ENCODE results near the gene FANCD2OS.
"Not testable (repeated sequence)": the region's sequence is repeated elsewhere in the genome, so short reads cannot be mapped to it uniquely, and the experiment has no call there.

FANCD2OS gene, protein sequence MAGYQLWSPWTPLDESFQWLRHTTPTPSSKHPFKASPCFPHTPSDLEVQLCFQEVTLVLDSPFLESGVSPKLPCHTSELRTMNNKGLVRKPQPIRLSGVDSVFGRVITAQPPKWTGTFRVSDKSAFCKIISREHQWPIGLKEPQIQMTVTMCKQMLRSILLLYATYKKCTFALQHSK

DNA sequence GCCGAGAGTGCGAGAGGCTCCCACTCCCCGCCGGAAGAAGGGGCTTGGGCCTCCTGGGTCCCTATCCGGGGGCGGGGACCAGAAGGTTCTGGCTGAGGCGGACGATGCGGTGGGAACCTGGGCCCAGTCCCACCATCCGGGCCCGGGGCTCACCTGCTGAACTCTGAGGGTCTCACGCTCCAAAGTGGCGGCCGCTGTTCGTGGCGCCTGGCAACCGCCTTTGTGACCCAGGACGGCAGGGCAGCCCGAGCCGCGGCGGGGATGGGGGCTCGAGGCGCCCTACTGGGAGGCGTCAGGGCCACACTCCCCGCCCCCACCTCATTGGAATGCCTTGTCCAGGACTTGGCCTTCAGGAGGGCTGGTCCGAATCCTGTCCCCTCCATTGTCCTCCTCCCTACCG, at the start of gene FANCD2OS:
FANCD2OS (minus strand) TSS at position 165 of the 400 bp plus-strand sequence. CDS start 3,481 bp downstream, outside the sequence.
- no peak for FAIRE-seq

GRCh38 chr3:10157031-10157430, 49.0 kb upstream of the FANCD2OS start:
- FAIRE-seq: no peak

- no peak for FAIRE-seq
Measured at GRCh38 chr3:10155658-10156057, 47.6 kb upstream of the FANCD2OS start.

GRCh38 chr3:10155123-10155472, 47.0 kb upstream of the FANCD2OS start:
- no peak for FAIRE-seq

GRCh38 chr3:10154335-10155122, 46.5 kb upstream of the FANCD2OS start:
- no peak for FAIRE-seq

DNA sequence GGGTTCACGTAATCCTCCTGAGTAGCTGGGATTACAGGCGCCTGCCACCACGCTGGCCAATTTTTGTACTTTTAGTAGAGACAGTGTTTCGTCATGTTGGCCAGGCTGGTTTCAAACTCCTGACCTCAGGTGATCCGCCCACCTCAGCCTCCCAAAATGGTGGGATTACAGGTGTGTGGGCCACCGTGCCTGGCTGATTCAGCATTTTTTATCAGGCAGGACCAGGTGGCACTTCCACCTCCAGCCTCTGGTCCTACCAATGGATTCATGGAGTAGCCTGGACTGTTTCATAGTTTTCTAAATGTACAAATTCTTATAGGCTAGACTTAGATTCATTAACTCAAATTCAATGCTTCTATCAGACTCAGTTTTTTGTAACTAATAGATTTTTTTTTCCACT, 42.9 kb upstream of the FANCD2OS start:
- no peak for FAIRE-seq

DNA sequence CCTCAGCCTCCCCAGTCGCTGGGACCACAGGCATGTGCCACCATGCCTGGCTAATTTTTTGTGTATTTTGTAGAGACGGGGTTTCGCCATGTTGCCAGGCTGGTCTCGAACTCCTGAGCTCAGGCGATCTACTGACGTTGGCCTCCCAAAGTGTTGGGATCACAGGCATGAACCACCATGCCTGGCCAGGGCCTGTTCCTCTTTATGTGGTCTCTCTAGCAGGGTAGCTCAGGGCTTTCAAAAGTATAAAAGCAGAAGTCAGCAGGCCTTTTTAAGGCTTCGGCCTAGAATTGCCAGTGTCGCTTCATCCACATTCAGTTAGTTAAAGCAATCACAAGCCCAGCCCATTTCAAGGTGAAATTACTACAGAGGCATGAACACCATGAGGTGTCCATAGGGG, 41.2 kb upstream of the FANCD2OS start:
- no peak for FAIRE-seq

- no peak for FAIRE-seq
Measured at GRCh38 chr3:10145685-10146084, 37.6 kb upstream of the FANCD2OS start.

- FAIRE-seq: no peak
Measured at GRCh38 chr3:10142707-10143560, 34.9 kb upstream of the FANCD2OS start.

GRCh38 chr3:10140996-10141546, 33.0 kb upstream of the FANCD2OS start:
- FAIRE-seq: no peak

- no peak for FAIRE-seq
Measured at GRCh38 chr3:10137178-10137577, 29.1 kb upstream of the FANCD2OS start.

DNA sequence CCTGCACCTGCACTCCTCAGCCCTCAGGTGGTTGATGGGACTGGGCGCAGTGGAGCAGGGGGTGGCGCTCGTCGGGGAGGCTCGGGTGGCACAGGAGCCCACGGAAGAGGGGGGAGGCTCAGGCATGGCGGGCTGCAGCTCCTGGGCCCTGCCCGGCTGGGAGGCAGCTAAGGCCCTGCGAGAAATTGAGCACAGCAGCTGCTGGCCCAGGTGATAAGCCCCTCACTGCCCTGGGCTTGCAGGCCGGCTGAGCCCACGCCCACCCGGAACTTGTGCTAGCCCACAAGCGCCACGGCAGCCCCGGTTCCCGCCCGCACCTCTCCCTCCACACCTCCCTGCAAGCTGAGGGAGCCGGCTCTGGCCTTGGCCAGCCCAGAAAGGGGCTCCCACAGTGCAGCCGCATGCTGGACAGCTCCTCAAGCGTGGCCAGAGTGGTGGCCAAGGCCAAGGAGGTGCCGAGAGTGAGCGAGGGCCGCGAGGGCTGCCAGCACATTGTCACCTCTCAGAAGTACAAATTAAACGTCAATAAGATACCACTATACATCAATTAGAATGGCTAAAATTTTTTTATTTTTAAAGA, 28.5 kb upstream of the FANCD2OS start:
- no peak for FAIRE-seq

DNA sequence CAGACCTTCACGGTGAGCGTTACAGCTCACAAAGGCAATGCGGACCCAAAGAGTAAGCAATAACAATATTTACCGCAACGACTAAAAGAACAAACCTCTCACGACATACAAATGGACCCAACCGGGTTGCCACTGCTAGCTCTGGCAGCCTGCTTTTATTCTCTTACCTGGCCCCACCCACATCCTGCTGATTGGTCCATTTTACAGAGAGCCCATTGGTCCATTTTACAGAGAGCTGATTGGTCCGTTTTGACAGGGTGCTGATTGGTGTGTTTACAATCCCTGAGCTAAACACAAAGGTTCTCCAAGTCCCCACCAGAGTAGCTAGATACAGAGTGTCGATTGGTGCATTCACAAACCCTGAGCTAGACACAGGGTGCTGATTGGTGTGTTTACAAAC, 27.8 kb upstream of the FANCD2OS start:
- not testable (repeated sequence) for FAIRE-seq

- no peak for FAIRE-seq
Measured at GRCh38 chr3:10122724-10123123, 14.7 kb upstream of the FANCD2OS start.

- FAIRE-seq: no peak
Measured at GRCh38 chr3:10121064-10121463, 13.0 kb upstream of the FANCD2OS start.

DNA sequence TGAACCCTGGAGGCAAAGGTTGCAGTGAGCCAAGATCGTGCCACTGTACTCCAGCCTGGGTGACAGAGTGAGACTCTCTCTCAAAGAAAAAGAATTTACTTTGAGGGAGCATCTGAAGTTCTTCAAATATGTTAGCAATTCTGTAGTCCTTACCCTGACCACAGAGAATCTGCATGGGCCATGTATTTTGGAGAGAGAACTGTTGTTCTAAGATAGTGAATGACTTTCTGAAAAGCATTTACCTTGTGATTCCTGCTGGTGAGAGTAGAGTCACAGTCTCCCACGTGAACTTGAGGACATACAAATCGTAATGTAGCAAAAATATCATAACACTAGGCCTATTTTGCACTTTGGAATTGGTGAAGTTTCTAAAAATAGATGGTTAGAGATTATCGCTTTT, 11.3 kb upstream of the FANCD2OS start:
- FAIRE-seq: no peak

- no peak for FAIRE-seq
Measured at GRCh38 chr3:10116928-10117327, 8.9 kb upstream of the FANCD2OS start.

DNA sequence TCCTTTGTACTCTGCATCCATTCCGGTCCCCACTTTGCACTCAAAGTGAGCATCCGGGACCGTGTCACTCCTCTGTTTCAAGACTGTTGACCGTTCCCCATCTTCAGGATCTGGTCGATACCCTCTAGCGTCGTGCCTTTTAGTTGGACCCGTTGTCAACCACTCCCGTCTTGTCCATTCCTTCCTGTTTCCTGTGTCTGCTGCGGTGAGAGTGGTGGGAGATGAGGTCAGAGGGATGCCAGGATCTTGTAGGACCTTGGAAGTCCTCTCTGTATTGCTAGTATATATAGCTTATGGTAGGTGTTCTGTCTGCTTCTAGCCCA, 8.0 kb upstream of the FANCD2OS start:
- no peak for FAIRE-seq

- FAIRE-seq: peak; percentile 45
Measured at GRCh38 chr3:10115326-10116137, 7.5 kb upstream of the FANCD2OS start, which contains the start of gene BRK1. Gene BRK1, plus strand, starts transcription at chr3:10115675. Its CDS starts 27 bp downstream, at chr3:10115702.

DNA sequence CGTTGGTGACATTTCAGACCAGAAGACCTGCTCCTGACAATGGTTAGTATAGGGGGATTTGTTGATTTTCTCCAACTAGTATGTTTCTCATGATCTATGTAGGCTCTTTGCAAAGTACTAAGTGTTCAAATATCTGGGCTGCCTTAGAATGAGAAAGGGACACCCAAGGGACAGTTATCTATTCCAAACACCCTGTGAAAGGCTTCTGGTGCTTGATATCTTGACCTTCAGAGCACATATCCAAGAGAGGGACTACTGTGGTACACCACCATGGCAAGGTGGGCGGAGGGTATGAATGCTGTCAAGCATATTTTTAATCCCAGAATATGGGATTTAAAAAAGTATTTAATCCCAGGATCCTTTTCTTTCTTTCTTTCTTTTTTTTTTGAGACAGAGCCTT, 1.1 kb downstream of the FANCD2OS start:
- no peak for FAIRE-seq

GRCh38 chr3:10099041-10099440, 9.0 kb downstream of the FANCD2OS start:
- no peak for FAIRE-seq

- FAIRE-seq: no peak
Measured at GRCh38 chr3:10093678-10094077, 14.4 kb downstream of the FANCD2OS start.

Data from islet of Langerhans (tissue), 1 donor.